Right atrium auricular region (tissue), 2 donors: ENCODE measurements around the gene SFTA2. TPM values are rescaled to one million over a fixed set of nuclear protein-coding genes. Genes with fewer than 3 reads are reported as not detected.
"Not testable (repeated sequence)": the region's sequence is repeated elsewhere in the genome, so short reads cannot be mapped to it uniquely, and the experiment has no call there.

Source experiments
- DNase-seq: peaks from one replicate; pipeline ENCODE4 v3.0.0-alpha.2; 2019; ENCODE audit warnings: low spot score
- H3K27ac ChIP-seq, 2 donors: fragments of 200-600 bp; sonication (generic); 1 replicate in 1 of 2; 2 replicates in 1 of 2; pipeline ENCODE4 v1.5.1; 2016 to 2019
- H3K27me3 ChIP-seq, 2 donors: fragments of 200-600 bp; sonication (generic); one replicate each; pipeline versions ENCODE4 v1.5.1 to v1.6.0; 2017 to 2019
- H3K36me3 ChIP-seq: fragments of 200-600 bp; sonication (generic); one replicate; pipeline ENCODE4 v1.5.1; 2016
- H3K4me1 ChIP-seq, 2 donors: fragments of 200-600 bp; sonication (generic); one replicate each; pipeline versions ENCODE4 v1.5.1 to v1.6.0; 2017 to 2019
- H3K4me3 ChIP-seq, 2 donors: fragments of 200-600 bp; sonication (generic); 1 replicate in 1 of 2; 2 replicates in 1 of 2; pipeline ENCODE4 v1.5.1; 2017 to 2019; ENCODE audit warnings: mild to moderate bottlenecking in 1 of 2, moderate library complexity in 1 of 2
- H3K9me3 ChIP-seq, 2 donors: fragments of 200-600 bp; sonication (generic); one replicate each; pipeline ENCODE4 v1.5.1; 2019
- CTCF ChIP-seq, 2 donors: fragments of 200-600 bp; sonication (generic); IDR thresholded peaks; one replicate each; pipeline ENCODE4 v1.5.1; 2019; ENCODE audit warnings: antibody characterized with exemption in 2 of 2
- total RNA-seq, 2 donors: library from RNA; depleted of rRNA; stranded (reverse); fragments of >200 nt; gene quantifications; one replicate each; pipeline ENCODE4 v1.1.0, GENCODE V29; 2016

Gene SFTA2
- total RNA-seq, 2 donors from 2014 or later = not detected

- Histone ChIP-seq H3K27ac (peak overlapping the region; percentile 91 to 97), H3K4me3 (no peak overlapping the region), H3K4me1 (peaks cover 0 to 25% of the 10 kb centered on the region in 2 donors), H3K36me3 (peaks cover 36% of the 10 kb centered on the region), H3K27me3 (no peaks in the 10 kb centered on the region), H3K9me3 (no peaks in the 10 kb centered on the region)
- DNase-seq = no peak
- TF ChIP-seq CTCF (IDR thresholded peaks at IDR 0.05) = peak; percentile 47 to 71
Measured at GRCh38 chr6:30915591-30915946, 16.4 kb downstream of the SFTA2 start.

- H3K9me3 ChIP-seq = no peaks in the 10 kb centered on the region
- H3K4me3 ChIP-seq = peak overlapping the region; percentile 59 to 62
- no peak for DNase-seq
- H3K36me3 ChIP-seq = peaks cover 36% of the 10 kb centered on the region
- peak overlapping the region; percentile 91 to 97 for H3K27ac ChIP-seq
- no peaks in the 10 kb centered on the region for H3K27me3 ChIP-seq
- peaks cover 0 to 25% of the 10 kb centered on the region in 2 donors for H3K4me1 ChIP-seq
- no peak for TF ChIP-seq CTCF (IDR thresholded peaks at IDR 0.05)
Measured at GRCh38 chr6:30914854-30915590, 16.9 kb downstream of the SFTA2 start.

GRCh38 chr6:30914076-30914853 is 17.7 kb downstream of the SFTA2 start, which contains the start of gene VARS2:
Gene VARS2, plus strand, starts transcription at chr6:30914238. Its CDS starts 599 bp downstream, at chr6:30914837.
- H3K27me3 ChIP-seq = no peaks in the 10 kb centered on the region
- TF ChIP-seq CTCF (IDR thresholded peaks at IDR 0.05) = peak; percentile 26 to 67
- peaks cover 0 to 28% of the 10 kb centered on the region in 2 donors for H3K4me1 ChIP-seq
- peak; percentile 95 for DNase-seq
- H3K9me3 ChIP-seq = no peaks in the 10 kb centered on the region
- H3K27ac ChIP-seq = peak within 1 kb of the TSS; percentile 91 to 97
- H3K4me3 ChIP-seq = peak within 1 kb of the TSS; percentile 59 to 62
- peaks cover 35% of the 10 kb centered on the region for H3K36me3 ChIP-seq

GRCh38 chr6:30913721-30914075 is 18.3 kb downstream of the SFTA2 start:
- Histone ChIP-seq H3K27me3 (no peaks in the 10 kb centered on the region), H3K9me3 (no peaks in the 10 kb centered on the region), H3K27ac (peak overlapping the region; percentile 91 to 97), H3K36me3 (peaks cover 35% of the 10 kb centered on the region), H3K4me3 (peak overlapping the region; percentile 59 to 62), H3K4me1 (peaks cover 0 to 34% of the 10 kb centered on the region in 2 donors)
- DNase-seq = no peak
- TF ChIP-seq CTCF (IDR thresholded peaks at IDR 0.05) = no peak

- Histone ChIP-seq H3K4me1 (peaks cover 0 to 37% of the 10 kb centered on the region in 2 donors), H3K27me3 (no peaks in the 10 kb centered on the region), H3K36me3 (peaks cover 31% of the 10 kb centered on the region), H3K27ac (peak overlapping the region; percentile 91 to 97), H3K4me3 (no peak overlapping the region), H3K9me3 (no peaks in the 10 kb centered on the region)
- TF ChIP-seq CTCF (IDR thresholded peaks at IDR 0.05) = no peak
- no peak for DNase-seq
Measured at GRCh38 chr6:30912746-30913520, 19.0 kb downstream of the SFTA2 start.

- peaks cover 0 to 30% of the 10 kb centered on the region in 2 donors for H3K4me1 ChIP-seq
- H3K4me3 ChIP-seq, DNase-seq, H3K27ac ChIP-seq, H3K9me3 ChIP-seq, H3K27me3 ChIP-seq: not testable (repeated sequence)
- H3K36me3 ChIP-seq = peaks cover 28% of the 10 kb centered on the region
Measured at GRCh38 chr6:30910473-30910872, 21.5 kb downstream of the SFTA2 start.
